ENCODE data around the gene ANKRD1.
"Not testable (repeated sequence)": the region's sequence is repeated elsewhere in the genome, so short reads cannot be mapped to it uniquely, and the experiment has no call there.

The ANKRD1 gene

DNA sequence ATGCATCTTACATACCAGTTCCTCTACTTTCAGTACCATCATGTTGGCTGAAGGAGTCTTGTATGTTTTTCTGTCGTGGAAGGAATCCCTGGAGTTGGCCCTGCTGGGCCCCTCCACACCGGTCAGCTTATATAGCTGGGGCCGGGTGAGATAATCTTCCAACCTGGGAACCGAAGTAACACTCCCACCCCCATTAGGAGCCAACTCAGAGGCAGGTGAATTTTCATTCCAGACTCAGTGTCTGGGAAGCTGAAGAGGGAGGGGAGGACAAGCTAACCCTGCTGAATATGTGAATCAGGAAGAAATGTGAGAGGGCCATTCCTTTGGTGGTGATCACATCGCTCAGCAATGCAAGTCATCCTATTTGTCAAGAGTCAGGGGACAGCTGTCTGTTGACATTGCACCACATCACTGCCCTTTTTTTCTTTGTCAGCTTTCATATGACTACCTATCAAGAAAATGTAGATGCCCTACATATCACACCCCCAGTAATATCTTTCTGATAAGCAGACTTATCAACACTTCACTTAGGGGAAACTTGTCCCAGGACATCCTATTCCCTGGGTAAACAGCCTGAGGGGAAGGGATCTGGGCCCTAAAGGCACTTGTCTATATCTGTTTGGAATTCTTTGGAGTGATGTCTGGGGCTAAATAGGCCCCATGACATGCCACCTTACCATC, at the start of gene ANKRD1:
ANKRD1 (minus strand) TSS at position 102 of the 681 bp plus-strand sequence; CDS start at position 42, 60 bp downstream.
- DNase-seq (ENCODE audit: low read depth, low spot score), result no peak

DNA sequence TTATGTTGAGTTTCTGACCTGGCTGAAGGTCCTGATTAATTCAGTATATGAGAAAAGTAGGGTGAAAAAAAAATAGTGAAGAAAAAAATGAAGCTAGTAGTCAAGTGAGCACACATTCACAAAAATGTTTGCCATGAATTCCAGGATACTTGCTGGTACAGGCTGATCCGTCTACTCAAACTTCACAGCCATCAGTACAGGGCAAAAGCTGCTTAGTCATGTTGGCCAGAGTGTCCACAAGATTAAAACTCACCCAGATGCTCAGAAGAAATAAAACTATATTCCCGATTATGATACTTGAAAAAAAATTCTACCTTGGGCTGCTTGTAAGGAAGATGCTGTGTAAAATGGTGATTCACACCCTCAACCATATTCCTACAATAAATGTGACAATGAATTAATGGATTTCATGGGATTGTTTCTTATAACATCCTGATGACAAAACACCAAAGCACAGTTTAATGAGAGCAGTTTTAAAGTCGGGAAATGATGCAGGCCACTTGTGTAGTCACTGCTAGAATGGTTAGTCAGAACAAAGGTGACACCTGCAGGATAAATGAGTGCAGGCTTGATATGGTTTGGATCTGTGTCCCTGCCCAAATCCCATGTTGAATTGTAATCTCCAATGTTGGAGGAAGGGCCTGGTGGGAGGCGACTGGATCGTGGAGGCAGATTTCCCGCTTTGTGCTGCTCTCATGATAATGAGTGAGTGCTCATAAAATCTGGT, 49.2 kb upstream of the ANKRD1 start:
- no peak for DNase-seq (ENCODE audit: low read depth, low spot score)

DNA sequence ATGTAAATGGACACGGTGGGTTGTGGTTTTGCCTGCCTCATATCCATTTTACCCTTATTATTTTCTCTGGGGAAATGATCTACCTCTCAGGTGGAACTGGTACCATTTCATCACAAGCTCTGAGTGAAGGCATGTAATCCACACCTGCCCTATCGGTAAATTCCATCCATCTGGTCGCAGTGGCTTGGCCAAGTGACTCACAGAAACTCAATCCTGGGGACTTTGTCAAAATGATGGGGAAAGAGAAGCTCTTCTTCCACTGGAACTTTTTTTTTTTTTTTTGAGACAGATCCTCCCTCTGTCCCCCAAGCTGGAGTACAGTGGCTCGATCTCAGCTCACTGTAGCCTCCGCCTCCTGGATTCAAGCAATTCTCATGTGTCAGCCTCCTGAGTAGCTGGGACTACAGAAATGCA, 48.2 kb upstream of the ANKRD1 start:
- no peak for DNase-seq (ENCODE audit: low read depth, low spot score)

GRCh38 chr10:90968328-90969081, 47.6 kb upstream of the ANKRD1 start:
- no peak for DNase-seq (ENCODE audit: low read depth, low spot score)

GRCh38 chr10:90967865-90968264, 47.0 kb upstream of the ANKRD1 start:
- no peak for DNase-seq (ENCODE audit: low read depth, low spot score)

DNA sequence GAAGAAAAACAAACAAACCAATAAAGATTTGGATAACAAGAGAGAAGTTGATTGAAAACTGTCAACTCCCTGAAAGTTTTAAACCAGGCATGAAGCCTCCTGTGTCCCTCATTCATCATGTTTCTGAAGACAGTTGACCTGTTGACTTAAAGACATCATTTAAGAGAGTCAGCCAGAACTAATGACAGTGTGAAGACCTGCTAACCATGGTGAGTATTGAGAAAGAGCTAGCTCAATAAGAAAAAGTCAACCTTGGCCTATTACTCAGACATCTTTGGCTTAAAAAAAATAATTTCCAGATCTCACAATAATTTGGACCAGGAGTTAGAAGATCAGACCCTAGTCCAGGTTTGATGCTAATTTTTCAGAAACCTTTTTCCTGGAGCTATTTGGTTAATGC, 45.3 kb upstream of the ANKRD1 start:
- no peak for DNase-seq (ENCODE audit: low read depth, low spot score)

- DNase-seq (ENCODE audit: low read depth, low spot score), result no peak
Observed at GRCh38 chr10:90965720-90966119, 44.8 kb upstream of the ANKRD1 start.

DNA sequence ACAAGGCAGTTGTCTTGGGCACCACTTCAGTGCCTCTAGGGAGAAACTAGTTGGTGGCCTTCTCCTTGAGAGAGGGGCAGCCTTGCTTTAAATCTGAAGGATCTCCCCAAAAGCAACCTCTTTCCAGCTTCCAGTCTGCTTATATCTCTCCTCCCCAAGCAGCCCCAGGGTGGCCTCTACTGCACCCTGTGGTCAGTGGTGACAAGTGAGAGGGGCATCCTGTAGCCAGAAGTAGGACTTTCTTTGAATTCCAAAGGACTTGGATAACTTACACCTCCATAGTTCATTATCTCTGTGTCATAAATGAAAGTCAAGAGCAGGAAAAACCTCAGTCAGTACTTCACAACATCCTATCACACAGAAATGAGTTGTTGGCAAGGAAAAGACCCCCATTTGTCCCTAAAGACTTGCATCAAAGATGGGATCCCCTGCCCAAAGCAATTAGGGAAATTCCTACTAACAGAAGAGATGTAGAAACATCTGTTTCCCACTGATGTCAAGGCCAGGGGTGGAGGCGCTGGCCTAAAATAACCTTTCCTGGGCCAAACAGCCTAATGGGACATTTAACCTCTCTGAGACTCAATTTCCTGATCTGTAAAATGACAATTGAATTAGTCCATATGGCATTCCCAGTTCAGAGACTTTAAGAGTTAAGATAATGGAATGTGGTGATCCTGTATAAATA, 44.0 kb upstream of the ANKRD1 start:
- no peak for DNase-seq (ENCODE audit: low read depth, low spot score)

DNA sequence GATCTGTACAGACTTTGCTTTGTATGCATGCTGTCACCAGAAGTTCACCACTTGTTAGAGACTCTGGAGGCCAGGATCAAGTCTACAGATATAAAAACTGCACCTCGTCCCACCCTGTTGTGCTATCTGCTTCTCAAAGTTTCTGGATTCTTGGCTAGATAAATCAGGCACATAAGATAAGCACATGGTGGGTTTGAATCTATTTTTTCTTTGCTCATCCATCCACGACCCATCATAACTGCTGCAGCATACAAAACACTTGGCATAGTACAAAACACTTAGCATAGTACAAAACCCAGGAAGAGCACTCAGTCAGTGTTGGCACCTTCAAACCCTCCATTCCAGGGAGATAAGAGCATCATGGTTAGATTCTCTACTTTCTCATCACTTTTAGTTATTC, 42.4 kb upstream of the ANKRD1 start:
- no peak for DNase-seq (ENCODE audit: low read depth, low spot score)

GRCh38 chr10:90960355-90960814, 39.5 kb upstream of the ANKRD1 start:
- no peak for DNase-seq (ENCODE audit: low read depth, low spot score)

GRCh38 chr10:90959826-90960225, 38.9 kb upstream of the ANKRD1 start:
- DNase-seq (ENCODE audit: low read depth, low spot score), result no peak

- DNase-seq (ENCODE audit: low read depth, low spot score), result no peak
Observed at GRCh38 chr10:90958781-90959180, 37.9 kb upstream of the ANKRD1 start.

- no peak for DNase-seq (ENCODE audit: low read depth, low spot score)
Observed at GRCh38 chr10:90947030-90947960, 26.4 kb upstream of the ANKRD1 start.

- DNase-seq (ENCODE audit: low read depth, low spot score), result no peak
Observed at GRCh38 chr10:90945491-90946070, 24.7 kb upstream of the ANKRD1 start.

DNA sequence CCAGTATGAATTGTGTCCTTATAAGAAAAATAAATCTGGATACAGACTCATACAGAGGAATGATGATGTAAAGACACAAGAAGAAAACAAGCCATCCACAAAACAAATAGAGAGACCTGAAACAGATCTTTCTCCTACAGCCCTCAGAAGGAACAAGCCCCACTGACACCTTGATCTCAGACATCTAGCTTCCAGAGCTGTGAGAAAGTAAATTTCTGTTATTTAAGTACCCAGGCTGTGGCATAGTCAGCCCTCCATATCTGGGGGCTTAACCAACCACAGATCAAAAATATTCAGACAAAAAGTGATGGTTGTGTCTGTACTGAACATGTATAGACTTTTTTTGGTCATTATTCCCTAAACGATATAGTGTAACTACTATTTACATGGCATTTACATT, 23.9 kb upstream of the ANKRD1 start:
- no peak for DNase-seq (ENCODE audit: low read depth, low spot score)

DNA sequence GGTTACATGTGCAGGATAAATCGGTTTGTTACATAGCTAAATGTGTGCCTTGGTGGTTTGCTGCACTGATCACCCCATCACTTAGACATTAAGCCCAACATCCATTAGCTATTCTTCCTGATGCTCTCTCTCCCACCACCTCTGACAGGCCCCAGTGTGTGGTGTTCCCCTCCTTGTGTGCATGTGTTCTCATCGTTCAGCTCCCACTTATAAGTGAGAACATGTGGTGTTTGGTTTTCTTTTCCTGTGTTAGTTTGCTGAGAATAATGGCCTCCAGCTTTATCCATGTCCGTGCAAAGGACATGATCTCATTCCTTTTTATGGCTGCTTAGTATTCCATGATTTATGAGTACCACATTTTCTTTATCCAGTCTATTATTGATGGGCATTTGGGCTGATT, 22.1 kb upstream of the ANKRD1 start:
- DNase-seq (ENCODE audit: low read depth, low spot score), result not testable (repeated sequence)

GRCh38 chr10:90939648-90940047, 18.8 kb upstream of the ANKRD1 start:
- no peak for DNase-seq (ENCODE audit: low read depth, low spot score)

- DNase-seq (ENCODE audit: low read depth, low spot score), result no peak
Observed at GRCh38 chr10:90939116-90939515, 18.2 kb upstream of the ANKRD1 start.

DNA sequence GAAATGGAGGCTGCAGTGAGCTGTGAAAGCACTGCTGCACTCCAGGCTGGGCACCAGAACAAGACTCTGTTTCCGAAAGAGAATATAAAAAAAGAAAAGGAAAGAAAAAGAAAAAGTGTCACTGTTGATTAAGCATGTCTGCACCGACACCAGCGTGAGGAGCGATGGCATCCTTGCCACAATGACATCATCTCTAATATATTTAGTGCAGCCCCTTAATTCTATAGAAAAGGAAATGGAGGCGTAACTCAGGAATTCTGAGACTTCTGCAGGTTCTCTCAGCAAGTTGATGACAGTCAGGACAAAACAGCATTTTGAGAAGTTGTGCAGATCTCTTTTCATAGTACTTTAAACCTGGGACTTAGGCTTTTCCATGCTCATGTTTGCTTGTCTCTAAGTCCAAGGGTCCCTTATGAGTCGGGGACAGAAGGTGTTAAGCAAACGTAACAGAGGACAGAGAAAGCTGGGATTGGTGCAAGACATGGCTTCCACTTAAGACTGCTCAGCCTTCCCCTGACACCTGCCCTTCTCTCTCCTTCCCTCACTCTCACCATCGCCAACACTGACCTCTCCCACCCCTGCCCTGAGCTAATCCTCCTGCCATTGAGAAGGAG, 16.9 kb upstream of the ANKRD1 start:
- no peak for DNase-seq (ENCODE audit: low read depth, low spot score)

- no peak for DNase-seq (ENCODE audit: low read depth, low spot score)
Observed at GRCh38 chr10:90936276-90936659, 15.4 kb upstream of the ANKRD1 start.

All from activated naive CD8-positive, alpha-beta T cell treated with anti-CD3 and anti-CD28 coated beads, Interleukin-2, amount 50 U/mL, for 16 hours (primary cell).